HG02852 (cell line): Measurements from ENCODE around the gene NINJ2.

Experiments
- ATAC-seq: cut with Tn5 transposase; IDR thresholded peaks from one replicate; pipeline ENCODE4 v1.9.1; 2021; ENCODE audit warnings: mild to moderate bottlenecking, moderate library complexity; ENCODE audit not compliant: unreplicated experiment

NINJ2 gene

DNA sequence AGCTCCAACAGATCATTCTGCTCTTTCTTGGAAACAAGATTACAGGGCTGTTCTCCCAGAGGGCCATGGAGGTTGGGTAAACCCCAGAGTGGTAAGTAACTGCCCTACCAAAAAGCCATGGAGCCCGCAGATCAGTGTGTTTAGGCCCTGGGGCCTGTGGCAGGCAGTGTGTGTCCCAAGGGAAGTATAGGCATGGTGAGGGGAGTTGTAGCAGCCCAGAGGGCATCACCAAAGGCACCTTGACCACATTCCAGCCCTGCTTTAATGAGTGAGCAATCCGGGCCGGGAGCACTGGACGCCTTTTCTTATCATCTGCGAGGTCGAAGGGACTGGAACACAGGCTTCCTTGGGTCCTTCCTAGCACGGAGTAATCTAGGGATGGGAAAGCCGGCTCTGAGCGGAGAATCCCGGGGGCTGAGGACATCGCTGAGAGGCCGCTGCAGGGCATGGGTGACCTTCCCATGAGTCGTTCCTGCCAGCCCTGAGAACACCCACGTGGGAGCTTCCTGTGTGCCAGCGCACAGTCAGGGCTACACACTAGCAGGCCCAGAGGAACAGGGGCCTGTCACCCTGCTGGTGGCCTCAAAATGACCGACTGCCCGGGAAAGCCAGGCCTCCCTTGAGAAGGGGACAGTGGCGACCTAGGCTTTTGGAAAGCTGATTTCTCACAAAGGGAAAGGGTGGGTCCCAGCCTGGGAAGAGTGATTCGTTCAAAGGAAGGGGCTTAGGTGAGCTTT lies 91.3 kb downstream of the NINJ2 start:
- no peak for ATAC-seq

DNA sequence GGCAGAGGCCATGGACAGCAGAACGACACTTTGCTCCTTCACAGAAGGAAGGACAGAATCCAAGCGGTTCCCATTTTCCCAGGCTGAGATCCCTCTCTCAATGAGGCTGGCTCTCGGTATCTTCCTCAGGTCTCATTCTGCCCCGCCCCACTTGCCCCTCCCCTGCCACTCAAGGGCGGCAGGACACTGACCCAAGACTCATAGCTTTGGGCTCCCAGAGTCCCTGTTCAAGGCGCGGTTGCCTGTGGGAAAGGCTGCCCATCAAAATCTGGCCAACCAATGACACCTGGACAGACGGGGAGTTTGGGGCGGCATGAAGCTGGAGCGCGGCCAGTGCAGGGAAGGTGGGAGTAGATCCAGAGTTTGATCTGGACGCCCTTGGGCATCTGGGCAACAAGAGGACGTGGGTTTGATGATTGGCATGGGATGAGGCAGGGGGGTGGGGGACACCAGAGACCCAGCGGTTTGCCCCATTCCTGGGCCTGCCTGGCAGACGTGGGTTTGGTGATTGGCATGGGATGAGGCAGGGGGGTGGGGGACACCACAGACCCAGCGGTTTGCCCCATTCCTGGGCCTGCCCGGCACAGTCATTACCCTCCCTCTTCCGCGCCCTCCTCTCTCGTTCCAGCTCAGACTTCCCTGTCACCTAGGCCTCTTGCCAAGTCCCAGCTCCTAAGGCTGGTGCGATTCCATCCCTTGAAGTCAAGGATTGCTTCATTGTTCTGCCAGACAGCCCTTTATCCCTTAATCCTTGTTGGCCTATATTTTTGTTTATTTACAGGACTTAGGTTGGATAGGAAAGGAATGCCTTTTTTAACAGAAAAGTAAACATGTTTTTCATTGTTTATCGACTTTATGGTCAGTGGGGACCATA lies 92.1 kb downstream of the NINJ2 start:
- no peak for ATAC-seq

DNA sequence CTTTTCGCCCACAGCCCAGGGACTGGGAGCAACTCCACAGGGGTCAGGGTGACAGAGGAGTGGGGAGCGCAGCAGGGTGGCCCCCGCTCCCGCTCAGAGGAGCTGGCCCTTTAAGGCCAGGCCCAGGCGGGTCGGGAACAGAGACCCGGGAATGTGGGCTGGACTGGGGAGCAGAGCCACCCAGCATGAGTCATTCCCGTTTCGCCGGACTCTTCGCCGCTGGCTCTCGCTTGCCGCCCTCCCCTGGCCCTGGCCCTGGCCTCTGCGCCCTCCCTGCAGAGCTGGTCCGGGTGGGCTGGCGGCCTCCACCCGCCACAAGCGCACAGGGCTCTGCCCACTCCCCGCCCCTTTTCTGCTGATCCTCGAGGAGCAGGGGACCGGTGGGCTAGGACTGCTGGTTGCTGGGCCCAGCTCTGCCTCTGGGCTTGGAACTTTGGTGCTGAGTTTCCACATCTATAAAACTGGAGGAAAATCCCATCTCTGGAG lies 92.8 kb downstream of the NINJ2 start:
- no peak for ATAC-seq

DNA sequence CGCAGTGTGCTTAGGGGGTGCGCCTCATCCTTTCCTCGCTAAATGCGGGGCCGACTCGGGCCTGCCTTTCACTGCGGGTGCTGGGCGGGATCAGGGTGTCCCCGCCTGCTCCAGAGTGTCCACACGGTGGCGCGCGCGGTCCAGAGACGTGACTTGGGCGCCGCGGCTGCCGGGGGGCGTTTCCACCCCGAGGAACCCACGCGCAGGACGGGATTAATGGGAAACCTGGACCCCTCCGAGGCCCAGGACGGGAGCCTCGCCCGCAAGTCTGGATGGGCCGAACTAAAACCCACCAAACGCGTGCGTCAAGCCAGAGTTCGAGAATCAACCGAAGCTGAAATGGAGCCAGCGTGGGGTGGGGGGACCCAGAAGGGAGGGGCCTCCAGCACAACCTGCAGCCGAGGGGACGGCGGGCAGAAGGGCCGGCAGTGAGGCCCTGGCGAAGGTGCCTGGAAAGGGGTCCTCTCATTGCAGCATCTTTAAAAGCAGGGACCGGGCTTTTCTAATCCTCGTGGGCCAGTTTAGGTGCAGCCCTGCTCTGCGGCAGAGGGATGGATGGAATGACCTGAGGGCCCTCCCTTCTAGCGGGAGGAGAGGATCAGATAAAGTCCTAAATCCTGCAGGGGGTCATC lies 93.3 kb downstream of the NINJ2 start:
- no peak for ATAC-seq

- ATAC-seq: no peak
These were observed 94.1 kb downstream of the NINJ2 start for GRCh38 chr12:569091-569676.

GRCh38 chr12:568486-568885 lies 94.8 kb downstream of the NINJ2 start:
- ATAC-seq: no peak

GRCh38 chr12:565589-566105 lies 97.6 kb downstream of the NINJ2 start:
- no peak for ATAC-seq

GRCh38 chr12:565161-565560 lies 98.1 kb downstream of the NINJ2 start:
- ATAC-seq: no peak

DNA sequence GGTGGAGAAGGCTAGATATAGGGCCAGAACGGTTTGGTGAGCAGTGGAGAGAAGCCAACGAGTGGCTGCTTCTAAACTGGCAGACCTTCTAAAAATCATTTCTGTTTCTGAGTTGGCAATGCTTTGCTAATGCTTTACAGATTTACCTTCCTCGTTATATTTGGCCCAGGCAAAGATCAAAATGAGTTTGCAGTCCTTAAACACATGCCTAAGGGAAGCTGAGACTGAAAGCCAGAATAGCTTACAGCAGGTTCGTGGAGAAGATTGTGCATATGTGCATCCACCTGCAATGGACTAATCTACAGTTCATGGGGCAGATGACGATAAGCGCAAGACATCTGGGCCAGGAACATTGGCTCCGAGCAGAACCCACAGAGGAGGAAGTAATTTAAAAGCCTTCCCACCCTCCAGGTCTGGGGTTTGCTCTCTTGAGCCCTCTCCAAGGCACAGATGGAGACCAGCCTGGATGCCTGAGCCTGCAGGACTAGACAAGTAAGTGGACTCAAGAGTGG lies 99.4 kb downstream of the NINJ2 start:
- no peak for ATAC-seq

GRCh38 chr12:563250-563781 lies 99.9 kb downstream of the NINJ2 start:
- ATAC-seq: no peak

DNA sequence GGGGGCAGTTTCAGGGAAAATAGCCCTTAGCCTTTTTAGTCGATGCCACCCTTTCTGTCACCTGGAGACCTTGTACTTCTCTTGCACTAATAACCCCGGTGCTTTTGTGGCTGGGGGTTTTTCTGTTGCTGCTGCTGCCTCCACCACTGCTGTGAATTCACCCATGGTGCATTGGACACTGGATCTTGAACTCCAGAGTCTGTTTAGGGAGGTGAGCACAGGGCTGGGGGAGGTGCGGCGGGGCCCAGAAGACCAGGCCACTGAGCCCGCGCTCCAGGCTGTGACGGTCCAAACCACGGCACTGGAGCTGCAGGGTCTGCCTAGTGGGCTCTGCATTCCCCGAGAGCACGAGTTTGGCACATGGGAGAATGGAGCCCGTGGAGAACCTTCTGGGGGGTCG lies 100.6 kb downstream of the NINJ2 start:
- no peak for ATAC-seq

DNA sequence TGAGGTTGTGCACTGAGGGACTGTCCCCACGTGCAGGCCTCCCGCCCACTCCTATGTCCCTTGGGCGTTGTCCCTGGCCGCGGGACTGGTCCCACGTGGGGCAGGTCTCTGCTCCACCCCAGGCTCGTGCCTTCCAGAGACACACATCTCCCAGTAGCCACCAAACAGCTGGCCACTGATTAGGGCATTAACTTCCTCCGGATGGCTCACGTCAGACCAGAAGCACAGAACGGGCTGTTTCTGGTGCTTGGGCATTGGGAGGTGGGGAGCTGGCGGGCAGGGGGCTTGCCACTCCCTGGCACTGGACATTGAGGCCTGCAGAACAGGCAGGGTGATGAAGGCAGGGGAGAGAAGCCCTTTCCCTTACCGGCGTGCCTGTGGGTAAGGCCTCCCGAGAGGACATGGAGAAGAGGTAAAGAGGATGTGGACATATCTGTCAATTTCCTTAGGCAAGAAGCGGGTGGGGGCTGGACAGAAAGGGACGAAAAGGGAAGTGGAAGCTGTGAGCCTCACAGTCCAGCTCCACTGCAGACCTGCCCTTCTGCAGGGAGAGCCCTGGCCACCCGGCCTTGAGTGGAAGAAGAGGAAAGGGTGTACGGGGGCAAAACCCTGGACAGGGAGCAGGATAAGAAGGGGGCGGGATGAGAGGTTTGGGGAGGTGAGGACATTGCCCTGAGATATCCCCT lies 101.2 kb downstream of the NINJ2 start:
- no peak for ATAC-seq

DNA sequence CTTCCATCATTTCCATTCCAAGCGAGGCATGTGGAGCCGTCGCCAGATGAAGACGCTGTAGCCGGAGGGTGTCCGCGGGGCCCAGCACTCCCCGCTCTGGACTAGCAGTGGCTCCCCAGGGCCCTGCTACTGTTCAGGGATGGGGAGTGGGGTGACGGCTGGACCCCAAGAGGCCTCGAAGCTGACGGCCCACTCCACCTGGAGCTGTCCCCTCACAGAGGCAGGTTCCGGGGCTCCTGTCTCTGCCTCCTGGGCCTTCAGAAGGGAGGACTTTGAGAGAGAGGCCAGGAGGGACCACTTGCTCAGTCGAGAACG lies 101.9 kb downstream of the NINJ2 start:
- ATAC-seq: no peak

- ATAC-seq: no peak
These were observed 102.4 kb downstream of the NINJ2 start for GRCh38 chr12:560691-561390.

- ATAC-seq: no peak
These were observed 103.3 kb downstream of the NINJ2 start for GRCh38 chr12:559906-560455.

DNA sequence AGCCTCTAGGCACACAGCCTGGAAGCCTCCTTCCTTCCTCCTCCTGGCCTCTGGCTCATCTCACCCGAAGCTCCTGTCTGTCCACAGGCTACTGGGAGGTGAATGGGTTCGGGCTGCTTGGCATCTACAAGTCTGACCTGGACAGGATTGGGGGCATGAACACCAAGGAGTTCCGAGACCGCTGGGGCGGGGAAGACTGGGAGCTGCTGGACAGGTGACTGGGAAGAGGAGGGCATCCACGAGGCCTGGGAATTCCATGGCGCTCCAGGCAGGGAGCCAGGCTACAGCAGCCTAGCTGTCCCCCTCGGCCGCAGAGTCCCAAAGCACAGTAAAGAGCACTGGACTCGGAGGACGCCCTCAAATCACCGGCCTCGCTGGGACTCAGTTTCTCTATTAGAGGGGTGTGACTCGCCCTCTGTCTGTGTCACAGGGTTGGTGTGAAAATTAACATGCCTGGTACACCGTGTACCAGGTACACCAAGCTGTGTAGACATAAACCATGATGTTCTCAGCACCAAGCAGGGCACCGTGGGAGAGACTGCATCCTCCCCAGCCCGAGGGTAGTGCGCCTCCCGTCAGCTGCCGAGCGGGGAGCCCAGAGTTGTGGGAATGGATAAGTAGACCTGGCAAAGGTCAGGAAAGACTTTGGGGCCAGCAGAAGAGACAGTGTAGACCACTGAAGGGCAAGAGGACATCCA lies 103.9 kb downstream of the NINJ2 start:
- no peak for ATAC-seq

- ATAC-seq: no peak
These were observed 104.7 kb downstream of the NINJ2 start for GRCh38 chr12:558580-558979.

- ATAC-seq: no peak
These were observed 106.7 kb downstream of the NINJ2 start for GRCh38 chr12:556498-556897.

DNA sequence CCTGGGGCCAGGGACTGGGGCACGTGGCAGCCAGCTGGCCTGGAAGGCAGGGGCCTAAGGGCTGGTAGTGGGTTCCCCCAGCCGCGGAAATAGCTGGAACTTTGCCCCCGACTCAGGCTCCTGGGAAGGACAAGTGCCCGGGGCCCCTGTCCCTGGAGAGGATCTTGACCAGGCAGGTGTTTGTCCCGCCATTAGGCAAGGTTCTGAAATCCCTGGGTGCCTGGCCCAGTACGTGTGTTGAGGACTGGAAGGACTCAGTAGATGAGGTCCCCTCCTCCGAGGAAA lies 109.3 kb downstream of the NINJ2 start:
- ATAC-seq: no peak
